ENCODE results near the gene TFEB.

DNA sequence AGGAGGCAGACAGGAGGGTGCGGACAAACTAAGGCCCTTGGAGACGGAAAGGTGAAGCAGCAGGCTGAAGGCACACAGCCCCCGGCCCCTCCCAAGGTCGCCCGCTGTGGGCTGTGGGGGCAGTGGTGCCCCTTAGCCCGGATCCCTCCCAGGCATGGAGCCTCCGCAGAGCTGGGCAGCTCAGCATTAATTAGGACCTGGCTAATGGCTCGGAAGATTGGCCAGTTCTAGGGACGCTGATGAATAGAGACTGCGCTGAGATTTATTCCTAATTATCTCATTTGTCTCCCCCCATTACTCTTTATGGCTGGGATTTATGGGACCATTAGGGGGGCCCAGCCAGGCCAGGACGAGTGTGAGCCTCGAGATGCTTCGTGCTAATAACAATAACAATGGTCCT lies 76.8 kb downstream of the TFEB start:
- TF ChIP-seq, protein P1, sequence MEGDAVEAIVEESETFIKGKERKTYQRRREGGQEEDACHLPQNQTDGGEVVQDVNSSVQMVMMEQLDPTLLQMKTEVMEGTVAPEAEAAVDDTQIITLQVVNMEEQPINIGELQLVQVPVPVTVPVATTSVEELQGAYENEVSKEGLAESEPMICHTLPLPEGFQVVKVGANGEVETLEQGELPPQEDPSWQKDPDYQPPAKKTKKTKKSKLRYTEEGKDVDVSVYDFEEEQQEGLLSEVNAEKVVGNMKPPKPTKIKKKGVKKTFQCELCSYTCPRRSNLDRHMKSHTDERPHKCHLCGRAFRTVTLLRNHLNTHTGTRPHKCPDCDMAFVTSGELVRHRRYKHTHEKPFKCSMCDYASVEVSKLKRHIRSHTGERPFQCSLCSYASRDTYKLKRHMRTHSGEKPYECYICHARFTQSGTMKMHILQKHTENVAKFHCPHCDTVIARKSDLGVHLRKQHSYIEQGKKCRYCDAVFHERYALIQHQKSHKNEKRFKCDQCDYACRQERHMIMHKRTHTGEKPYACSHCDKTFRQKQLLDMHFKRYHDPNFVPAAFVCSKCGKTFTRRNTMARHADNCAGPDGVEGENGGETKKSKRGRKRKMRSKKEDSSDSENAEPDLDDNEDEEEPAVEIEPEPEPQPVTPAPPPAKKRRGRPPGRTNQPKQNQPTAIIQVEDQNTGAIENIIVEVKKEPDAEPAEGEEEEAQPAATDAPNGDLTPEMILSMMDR (IDR thresholded peaks at IDR 0.05) = no peak
- no peak for TF ChIP-seq POLR2A (IDR thresholded peaks at IDR 0.05)

Data from thyroid gland (tissue), 4 donors.